GM18517 (cell line): ENCODE results near the gene PPP6R3.
A peak's percentile ranks its signal among the peaks of the same experiment; 100 is the strongest.

ENCODE experiments used
- ATAC-seq: cut with Tn5 transposase; IDR thresholded peaks from one replicate; pipeline ENCODE4 v1.9.1; 2021; ENCODE audit warnings: mild to moderate bottlenecking, moderate library complexity; ENCODE audit not compliant: unreplicated experiment

PPP6R3 gene

GRCh38 chr11:68551223-68551622 is 90.7 kb downstream of the PPP6R3 start:
- ATAC-seq = no peak

GRCh38 chr11:68551777-68552176 is 91.2 kb downstream of the PPP6R3 start:
- no peak for ATAC-seq

- no peak for ATAC-seq
Observed at GRCh38 chr11:68552542-68552941, 92.0 kb downstream of the PPP6R3 start.

- no peak for ATAC-seq
Observed at GRCh38 chr11:68560216-68560615, 99.7 kb downstream of the PPP6R3 start.

GRCh38 chr11:68563454-68563853 is 102.9 kb downstream of the PPP6R3 start:
- no peak for ATAC-seq

GRCh38 chr11:68564261-68564660 is 103.7 kb downstream of the PPP6R3 start:
- ATAC-seq = no peak

- no peak for ATAC-seq
Observed at GRCh38 chr11:68565768-68566167, 105.2 kb downstream of the PPP6R3 start.

- no peak for ATAC-seq
Observed at GRCh38 chr11:68567553-68567952, 107.0 kb downstream of the PPP6R3 start.

GRCh38 chr11:68569357-68569756 is 108.8 kb downstream of the PPP6R3 start:
- ATAC-seq = peak; percentile 52

- no peak for ATAC-seq
Observed at GRCh38 chr11:68570691-68571090, 110.1 kb downstream of the PPP6R3 start.

GRCh38 chr11:68574308-68574707 is 113.8 kb downstream of the PPP6R3 start:
- no peak for ATAC-seq

GRCh38 chr11:68575025-68575665 is 114.6 kb downstream of the PPP6R3 start:
- ATAC-seq = no peak

- no peak for ATAC-seq
Observed at GRCh38 chr11:68579455-68579854, 118.9 kb downstream of the PPP6R3 start.

GRCh38 chr11:68581439-68581838 is 120.9 kb downstream of the PPP6R3 start:
- ATAC-seq = no peak

- no peak for ATAC-seq
Observed at GRCh38 chr11:68581901-68582300, 121.3 kb downstream of the PPP6R3 start.

GRCh38 chr11:68582416-68583040 is 122.0 kb downstream of the PPP6R3 start:
- no peak for ATAC-seq

GRCh38 chr11:68583041-68583446 is 122.5 kb downstream of the PPP6R3 start:
- no peak for ATAC-seq

GRCh38 chr11:68584097-68584496 is 123.5 kb downstream of the PPP6R3 start:
- ATAC-seq = no peak

GRCh38 chr11:68584991-68585524 is 124.5 kb downstream of the PPP6R3 start:
- ATAC-seq = no peak

GRCh38 chr11:68589547-68590216 is 129.1 kb downstream of the PPP6R3 start:
- no peak for ATAC-seq

GRCh38 chr11:68591719-68592118 is 131.2 kb downstream of the PPP6R3 start:
- no peak for ATAC-seq

- no peak for ATAC-seq
Observed at GRCh38 chr11:68593441-68593840, 132.9 kb downstream of the PPP6R3 start.
